ACHN (cell line): Measurements from ENCODE around the gene NOX3.
"Not testable (repeated sequence)": the region's sequence is repeated elsewhere in the genome, so short reads cannot be mapped to it uniquely, and the experiment has no call there.

ENCODE experiments used
- DNase-seq: peaks from one replicate; pipeline ENCODE4 v3.0.0-alpha.2; 2015
- in situ Hi-C: cut with HindIII; loops from 2 replicates; pipeline ENCODE4 v1.10.0; 2017; ENCODE audit warnings: low sequenced_read_pairs, low pct_ligation_motif_present, low pct_unique_long_range_greater_than_20kb

Gene NOX3

GRCh38 chr6:155384321-155384952 lies 71.2 kb downstream of the NOX3 start:
- in situ Hi-C loops, result no loop called here
- no peak for DNase-seq

DNA sequence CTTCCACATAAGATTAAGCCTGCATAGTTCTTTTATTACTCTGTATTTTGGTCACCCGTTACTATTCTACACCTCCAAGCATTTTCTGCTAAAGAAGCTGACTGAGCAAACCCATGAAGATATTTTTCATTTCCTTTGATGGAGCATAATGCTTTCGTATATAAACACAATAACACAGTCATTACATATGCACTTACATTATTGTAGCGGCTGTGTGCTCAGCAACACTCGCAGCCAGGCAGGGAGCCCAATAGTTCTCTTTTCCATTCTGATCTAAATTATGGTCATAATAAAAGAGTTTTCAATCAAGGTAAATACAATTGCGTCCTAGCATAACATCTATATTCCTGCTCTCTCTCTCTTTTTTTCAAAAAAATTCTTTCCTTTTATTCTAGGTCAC lies 71.7 kb downstream of the NOX3 start:
- no peak for DNase-seq
- in situ Hi-C loops, result no loop called here

DNA sequence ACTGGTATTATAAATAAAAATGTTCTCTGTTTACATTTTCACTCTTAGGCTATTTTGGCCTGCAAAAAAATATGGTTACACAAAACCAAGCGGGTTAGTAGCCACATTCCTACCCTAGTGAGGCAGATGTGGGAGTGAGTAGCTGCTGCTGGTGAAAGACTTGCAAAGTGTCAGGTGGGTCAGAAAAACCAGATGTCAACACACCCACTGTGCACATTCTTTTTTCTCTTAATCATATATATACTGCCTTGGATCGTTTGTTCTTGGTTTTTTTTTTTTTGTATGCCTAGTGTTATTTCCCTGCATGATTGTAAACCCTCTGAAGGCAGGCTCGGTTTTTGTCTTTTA lies 73.3 kb downstream of the NOX3 start:
- in situ Hi-C loops, result no loop called here

GRCh38 chr6:155381673-155382337 lies 73.8 kb downstream of the NOX3 start:
- in situ Hi-C loops, result no loop called here
- DNase-seq, result no peak

More for the DNA sequence above, 73.3 kb downstream of the NOX3 start:
- no peak for DNase-seq

- in situ Hi-C loops, result no loop called here
- no peak for DNase-seq
Observed at GRCh38 chr6:155380666-155381332, 74.8 kb downstream of the NOX3 start.

DNA sequence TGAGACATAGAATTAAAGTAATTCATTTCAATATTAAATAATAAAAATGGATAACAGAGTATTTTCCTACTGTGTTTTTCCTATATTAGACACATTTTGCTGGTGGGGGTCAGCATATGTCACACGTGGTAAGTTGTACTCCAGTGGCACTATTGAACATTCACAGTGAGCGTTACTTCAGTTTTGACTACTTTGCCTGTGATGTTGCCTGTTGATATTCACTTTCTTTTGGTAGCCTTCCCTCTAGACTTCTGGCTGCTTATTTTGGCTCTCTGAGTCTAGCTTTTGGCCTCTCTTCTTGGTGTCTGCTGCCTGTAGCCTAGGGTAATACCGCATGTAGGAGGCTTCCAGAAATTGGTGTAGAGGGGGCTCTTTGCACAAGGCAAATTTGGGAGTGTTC lies 76.9 kb downstream of the NOX3 start:
- no peak for DNase-seq
- in situ Hi-C loops, result no loop called here

GRCh38 chr6:155378276-155378675 lies 77.4 kb downstream of the NOX3 start:
- no peak for DNase-seq
- in situ Hi-C loops, result no loop called here

DNA sequence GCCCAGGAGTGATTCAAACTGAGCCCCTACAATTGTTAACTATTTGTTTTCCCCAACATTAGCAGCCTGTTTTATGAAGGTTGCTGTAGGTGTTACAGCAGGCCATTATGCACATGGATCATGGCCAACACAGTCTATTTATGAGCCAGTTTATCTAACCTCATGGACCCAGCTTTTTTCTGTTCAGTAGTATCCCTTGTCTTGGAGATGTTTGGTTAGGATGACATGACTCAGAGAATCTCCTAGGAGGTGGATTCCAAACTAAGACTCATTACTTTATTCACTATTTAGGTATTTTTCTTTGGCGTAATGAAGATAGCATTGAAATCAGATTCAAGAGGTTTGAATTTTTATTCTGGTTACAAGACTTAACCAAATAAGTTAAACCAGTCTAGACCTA lies 78.6 kb downstream of the NOX3 start:
- in situ Hi-C loops, result no loop called here
- no peak for DNase-seq

- in situ Hi-C loops, result no loop called here
- no peak for DNase-seq
Observed at GRCh38 chr6:155375801-155376200, 79.8 kb downstream of the NOX3 start.

DNA sequence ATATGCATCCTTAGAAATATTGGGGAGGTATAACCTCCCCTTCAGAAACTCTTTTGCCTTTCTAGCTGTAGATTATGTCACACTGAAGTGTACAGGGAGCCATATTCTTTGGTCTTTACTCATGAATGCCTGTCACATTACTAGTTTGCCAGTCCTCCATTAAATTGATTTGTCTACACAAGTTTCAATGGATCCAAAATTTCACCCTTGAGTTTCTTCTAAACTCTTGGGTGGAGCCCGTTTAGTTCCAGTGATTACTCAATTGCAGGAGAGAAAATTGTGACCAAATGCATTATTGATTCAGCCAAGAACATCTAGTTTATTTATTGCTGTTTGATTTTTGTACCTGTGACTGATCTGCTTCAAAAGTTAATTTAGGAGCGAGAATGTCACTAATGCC lies 81.0 kb downstream of the NOX3 start:
- no peak for DNase-seq
- in situ Hi-C loops, result no loop called here

- no peak for DNase-seq
- in situ Hi-C loops, result no loop called here
Observed at GRCh38 chr6:155373276-155373675, 82.4 kb downstream of the NOX3 start.

- in situ Hi-C loops, result no loop called here
- DNase-seq, result no peak
Observed at GRCh38 chr6:155372256-155372655, 83.4 kb downstream of the NOX3 start.

DNA sequence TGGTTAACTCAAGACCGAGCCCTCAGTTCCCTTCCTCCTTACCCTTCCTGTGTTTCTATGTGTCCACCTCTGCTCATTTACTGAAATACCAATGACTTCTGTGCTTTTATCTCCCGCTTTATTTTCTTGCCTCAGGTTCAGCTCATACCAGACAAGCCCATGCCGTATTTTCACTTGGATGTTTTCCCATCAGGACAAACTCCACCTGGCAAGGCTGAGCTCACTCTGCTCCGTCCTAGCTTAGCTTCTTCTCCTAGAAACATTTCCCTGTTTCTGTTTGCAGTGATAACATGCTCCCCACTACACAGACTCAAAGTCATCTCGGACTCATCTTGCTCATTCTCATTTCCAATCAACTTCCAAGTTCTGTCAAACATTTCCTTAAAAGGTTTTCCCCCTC lies 84.4 kb downstream of the NOX3 start:
- no peak for DNase-seq

GRCh38 chr6:155366325-155366724 lies 89.3 kb downstream of the NOX3 start:
- no peak for DNase-seq
- in situ Hi-C loops, result no loop called here

More for the DNA sequence above, 84.4 kb downstream of the NOX3 start:
- in situ Hi-C loops, result no loop called here

DNA sequence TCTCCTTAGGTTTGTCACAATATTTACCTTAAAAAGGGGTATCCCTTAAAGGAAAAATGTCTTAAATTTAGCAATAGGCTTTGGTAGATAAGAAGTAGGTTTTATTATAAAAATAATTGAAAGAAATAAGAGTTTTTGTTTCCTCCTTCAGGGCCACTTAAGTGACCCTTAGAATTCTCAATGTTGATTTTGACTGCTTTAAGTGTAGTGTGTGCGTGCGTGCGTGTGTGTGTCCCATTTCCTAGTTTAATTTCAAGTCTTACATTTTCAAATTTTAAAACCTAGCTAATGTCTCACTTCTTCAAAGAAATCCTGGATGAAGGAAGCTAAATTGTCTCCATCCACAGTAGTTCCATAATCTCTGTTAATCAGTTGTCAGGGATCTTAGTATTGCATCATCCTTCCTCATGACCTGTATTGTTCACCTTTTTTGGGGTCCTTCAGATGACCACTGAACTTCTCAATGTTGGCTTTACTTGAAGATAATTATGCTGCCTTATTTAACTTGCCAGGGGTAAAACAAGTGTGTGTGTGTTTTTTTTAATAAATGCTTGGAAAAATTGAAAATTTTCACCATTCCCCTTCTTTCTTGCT lies 90.7 kb downstream of the NOX3 start:
- in situ Hi-C loops, result no loop called here
- no peak for DNase-seq

GRCh38 chr6:155364021-155364420 lies 91.6 kb downstream of the NOX3 start:
- DNase-seq, in situ Hi-C loops: not testable (repeated sequence)

GRCh38 chr6:155362968-155363632 lies 92.5 kb downstream of the NOX3 start:
- in situ Hi-C loops, DNase-seq: not testable (repeated sequence)

DNA sequence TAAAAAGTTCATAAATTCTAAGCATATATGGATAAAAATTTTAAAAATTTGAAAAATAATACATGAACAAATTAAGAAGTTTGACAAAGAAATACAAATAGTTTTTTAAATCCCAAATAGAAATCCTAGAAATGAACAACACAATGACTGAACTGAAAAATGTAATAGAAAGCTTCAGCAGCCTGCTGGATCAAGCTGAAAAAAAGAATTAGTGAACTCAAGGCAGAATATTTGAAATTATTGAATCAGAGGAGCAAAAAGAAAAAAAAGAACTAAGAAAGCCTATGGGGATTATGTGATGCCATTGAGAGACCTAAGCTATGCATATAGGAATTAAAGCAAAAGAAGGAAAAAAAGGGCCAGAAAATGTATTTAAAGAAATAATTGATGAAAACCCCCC lies 101.5 kb downstream of the NOX3 start:
- no peak for DNase-seq
- in situ Hi-C loops, result no loop called here

GRCh38 chr6:155352811-155353210 lies 102.8 kb downstream of the NOX3 start:
- DNase-seq, result no peak
- in situ Hi-C loops, result no loop called here
